Stromal cell of bone marrow (primary cell): Measurements from ENCODE around the gene LMF1.

Experiments used
- DNase-seq: peaks from one replicate; pipeline ENCODE4 v3.0.0-alpha.2; 2012; ENCODE audit warnings: low read depth

Gene LMF1

DNA sequence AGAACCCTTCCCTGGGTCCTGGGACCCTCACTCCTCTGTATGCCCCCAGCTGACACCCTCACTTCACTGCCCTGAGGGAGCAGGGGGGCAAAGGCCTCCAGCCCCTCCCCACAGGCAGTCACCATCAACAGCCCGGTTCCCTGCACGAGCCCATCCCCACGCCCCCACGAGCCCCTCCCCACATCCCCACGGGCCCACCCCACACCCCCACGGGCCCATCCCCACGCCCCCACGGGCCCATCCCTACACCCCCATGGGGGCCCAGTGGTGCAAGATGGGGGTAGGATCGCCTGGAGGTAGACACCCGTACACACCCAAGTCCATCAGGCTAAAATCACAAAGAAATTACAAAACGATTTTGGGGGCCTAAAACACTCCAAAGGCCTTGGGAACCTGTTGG is 42.3 kb downstream of the LMF1 start:
- no peak for DNase-seq

DNA sequence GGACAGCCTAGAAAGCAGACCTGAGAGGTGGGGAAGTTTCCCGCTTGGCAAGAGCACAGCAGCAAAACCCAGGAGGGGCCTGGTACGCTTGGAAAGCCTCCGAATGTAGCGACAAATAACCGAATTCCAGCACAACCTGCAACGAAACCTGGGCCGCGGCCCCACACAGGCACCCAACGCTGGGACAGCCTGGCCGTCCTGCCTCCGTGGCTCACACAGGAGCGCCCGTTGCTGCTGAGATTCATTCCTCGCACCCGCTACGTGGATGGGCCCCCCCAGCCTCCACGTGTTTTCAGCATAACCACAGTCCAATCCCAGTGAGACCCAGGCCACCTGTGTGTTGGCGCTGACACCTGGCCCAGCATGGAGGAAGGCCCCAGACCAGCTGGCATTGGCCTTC is 42.9 kb downstream of the LMF1 start:
- DNase-seq: no peak

DNA sequence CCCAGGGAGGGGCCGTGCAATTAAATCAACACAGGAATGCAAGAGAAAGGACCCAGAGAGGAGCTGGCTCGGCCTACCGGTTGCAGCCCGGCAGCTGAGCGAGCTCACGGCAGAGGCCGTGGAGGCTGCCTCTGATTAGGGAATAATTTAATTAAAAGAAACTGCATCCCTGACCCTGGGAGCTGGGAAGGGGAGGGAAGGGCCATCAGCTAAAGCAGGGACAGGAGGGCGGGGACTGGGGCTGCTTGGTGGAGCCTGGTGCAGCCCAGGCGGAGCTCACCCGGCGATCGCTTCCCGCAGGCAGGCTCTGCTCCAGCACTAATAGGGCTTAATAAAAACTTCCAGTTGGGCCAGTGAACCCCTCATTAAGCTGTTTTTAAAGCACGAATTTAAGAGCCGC is 43.4 kb downstream of the LMF1 start:
- no peak for DNase-seq

DNA sequence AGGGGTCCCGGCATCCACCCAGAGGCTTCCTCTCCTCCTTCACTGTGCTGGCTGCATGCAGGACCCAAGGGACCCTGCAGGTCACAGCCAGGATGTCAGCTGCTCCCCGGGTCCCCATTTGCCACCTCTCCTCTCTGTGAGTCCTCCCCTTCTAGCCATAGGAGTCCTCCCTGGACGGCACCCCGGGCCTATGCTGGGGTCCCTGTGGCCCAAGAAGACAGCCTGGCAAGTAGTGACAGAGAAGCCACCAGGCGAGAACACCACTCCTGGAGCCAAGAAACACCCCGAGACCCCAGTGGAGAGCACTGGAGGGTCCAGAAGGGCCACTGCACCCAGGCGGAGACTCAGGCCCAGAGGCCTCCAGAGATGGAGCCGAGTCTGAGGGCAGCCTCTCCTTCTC is 44.1 kb downstream of the LMF1 start:
- DNase-seq: no peak

DNA sequence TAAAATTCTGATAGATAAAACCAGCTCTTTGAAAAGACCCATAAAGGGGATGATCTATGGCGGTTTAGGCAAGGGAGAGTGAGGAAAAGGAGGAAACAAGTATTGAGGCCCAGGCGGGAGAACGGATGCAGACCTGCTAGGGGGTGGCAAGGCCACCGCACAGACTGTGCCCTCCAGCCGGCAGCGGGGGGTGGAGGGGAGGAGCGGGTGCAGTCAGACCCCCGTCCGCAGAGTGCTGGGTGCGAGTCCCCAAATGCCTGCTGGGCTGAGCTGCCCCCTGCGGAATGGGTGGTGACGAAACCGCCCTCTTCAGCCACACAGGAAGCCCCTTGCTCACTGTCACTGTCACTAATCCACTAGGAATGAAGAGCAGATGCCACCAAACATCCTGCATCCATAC is 46.0 kb downstream of the LMF1 start:
- no peak for DNase-seq

DNA sequence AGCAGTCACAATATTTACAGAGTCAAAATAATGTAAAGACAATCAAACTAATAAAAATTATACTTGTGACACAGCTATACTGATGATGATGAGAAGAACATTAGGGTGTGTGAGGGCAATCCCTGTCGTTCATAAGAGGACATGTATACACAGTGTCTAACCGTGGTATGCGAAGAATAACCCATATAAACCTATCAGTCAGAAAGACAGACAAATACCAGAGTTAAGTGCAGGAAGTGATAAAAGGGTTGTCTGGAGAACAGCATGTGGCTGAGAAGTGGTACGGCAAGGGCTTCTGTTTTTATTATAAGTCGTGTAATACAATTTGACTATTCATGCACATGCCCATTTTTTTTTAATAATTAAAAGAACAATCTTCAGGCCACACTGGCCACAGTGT is 46.7 kb downstream of the LMF1 start:
- DNase-seq: no peak

DNA sequence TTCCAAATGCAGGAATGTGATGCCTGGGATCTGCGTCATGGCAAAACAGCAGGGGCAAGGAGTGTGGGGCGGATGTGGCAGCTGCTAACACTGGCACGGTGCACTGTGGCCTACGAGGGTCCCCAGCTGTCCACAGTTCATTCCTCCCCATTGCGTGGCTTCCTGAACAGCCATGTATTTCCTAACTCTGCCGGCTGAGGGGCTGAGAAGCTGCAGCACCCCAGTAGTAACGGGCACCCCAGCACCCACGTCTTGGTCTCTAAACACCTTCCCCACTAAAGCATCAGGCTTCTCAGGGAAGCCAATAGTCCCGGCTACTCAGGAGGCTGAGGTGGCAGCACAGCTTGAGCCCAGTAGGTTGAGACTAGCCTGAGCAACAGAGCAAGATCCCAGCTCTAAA is 47.6 kb downstream of the LMF1 start:
- no peak for DNase-seq

DNA sequence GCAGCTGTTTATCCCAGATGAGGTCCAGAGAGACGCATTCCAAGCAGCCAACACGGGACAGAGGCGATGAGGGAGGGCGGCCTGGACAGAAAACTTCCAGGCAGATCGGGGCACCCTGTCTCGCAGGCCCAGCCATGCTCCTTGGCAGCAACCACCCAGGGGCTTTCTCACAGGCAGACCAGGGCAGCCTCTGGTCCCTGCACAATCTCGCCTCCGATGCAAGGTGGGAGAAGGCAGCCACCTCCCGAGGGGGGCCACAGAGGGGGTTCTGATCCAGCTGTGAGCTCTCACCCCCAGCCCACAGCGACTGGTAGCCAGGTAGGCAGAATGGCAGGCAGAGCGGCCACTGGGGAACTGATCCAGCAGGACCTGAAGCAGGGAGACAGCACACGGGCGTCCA is 48.7 kb downstream of the LMF1 start:
- no peak for DNase-seq

DNA sequence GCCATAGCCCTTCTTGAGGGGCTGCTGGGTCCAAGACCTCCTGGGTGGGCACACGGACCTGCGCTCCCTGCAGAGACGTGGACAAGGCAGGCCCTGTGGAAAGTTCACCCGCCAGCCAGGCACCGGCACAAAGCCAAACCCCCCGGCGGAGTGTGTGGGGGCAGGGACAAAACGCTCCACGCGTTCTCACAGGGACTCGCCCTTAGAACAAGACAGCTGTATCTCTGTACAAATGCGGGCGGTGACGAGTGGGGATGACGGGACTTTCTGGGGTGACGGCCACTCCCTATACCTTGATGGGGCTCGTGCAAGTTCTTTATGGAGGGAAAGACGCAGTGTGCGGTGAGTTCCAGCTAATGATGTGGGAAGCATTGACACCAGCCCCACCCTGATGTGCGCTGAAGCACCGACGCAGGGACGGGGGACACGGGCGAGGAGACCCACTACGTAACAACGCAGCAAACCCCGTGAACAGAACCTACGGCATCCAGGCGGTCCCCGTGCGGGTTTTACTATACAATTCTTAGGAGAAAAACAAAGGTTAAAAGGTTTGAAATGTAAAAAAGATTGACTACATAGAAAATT is 49.4 kb downstream of the LMF1 start:
- DNase-seq: no peak

DNA sequence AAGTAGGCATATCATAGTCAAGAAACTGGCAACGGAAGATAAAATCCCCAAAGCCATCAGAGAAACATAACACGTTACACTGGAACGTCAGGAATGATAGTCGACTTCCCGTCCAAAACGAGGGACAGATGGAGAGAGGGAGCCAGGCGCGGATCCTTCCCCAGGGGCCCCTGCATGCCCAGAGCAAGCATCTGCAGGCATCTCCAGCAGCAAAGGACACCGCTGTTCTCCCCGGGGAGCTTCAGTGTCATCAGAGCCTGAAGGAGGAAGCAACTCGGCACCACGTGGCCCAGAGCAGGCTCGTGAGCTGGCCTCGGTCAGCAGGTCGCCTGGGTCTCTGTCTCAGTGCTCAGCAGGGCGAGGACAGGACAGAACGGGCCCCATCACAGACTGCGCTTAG is 50.1 kb downstream of the LMF1 start:
- no peak for DNase-seq

DNA sequence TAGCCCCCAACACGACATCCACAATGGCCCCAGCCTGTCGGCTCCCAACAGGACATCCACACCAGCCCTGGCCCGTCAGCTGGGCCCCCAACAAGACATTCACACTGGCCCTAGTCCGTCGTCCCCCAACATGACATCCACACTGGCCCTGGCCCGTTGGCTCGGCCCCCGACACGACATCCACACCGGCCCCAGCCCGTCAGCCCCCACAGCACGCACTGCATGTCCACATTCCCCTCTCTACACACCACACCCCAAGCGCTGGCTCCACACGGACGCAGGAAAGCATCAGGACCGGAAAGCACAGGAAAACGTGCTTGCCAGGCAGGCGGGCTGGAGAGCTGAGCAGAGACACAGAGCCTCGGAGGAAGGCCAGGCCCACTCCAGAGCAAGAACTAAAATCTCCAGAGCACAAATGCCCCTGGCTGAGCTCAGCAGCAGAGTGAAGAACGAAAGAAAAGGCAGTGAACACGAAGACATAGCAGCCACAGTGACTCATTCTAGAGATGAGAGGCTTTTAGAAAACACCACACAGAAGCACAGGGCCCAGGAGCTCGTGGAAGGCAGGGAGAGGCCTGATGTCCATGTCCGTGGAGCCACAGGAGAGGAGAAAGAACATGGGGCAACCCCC is 50.6 kb downstream of the LMF1 start:
- peak; percentile 47 for DNase-seq

DNA sequence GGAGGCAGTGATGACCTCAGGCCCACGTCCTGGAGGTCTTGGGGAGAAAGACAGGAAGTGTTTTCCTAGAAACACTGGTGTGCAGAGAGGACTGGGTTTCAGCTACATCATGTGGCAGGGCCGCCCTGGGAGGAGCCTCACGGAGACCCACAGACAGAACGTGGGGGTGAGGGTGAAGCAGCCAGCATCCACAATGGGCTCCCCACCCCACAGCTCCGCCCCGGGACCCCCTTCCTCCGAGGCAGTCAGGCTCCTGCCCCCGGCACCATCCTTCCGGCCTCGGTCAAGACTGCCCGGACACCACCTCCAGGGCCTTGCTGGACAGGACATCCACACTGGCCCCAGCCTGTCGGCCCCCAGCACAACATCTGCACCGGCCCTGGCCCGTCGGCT is 51.1 kb downstream of the LMF1 start:
- no peak for DNase-seq

DNA sequence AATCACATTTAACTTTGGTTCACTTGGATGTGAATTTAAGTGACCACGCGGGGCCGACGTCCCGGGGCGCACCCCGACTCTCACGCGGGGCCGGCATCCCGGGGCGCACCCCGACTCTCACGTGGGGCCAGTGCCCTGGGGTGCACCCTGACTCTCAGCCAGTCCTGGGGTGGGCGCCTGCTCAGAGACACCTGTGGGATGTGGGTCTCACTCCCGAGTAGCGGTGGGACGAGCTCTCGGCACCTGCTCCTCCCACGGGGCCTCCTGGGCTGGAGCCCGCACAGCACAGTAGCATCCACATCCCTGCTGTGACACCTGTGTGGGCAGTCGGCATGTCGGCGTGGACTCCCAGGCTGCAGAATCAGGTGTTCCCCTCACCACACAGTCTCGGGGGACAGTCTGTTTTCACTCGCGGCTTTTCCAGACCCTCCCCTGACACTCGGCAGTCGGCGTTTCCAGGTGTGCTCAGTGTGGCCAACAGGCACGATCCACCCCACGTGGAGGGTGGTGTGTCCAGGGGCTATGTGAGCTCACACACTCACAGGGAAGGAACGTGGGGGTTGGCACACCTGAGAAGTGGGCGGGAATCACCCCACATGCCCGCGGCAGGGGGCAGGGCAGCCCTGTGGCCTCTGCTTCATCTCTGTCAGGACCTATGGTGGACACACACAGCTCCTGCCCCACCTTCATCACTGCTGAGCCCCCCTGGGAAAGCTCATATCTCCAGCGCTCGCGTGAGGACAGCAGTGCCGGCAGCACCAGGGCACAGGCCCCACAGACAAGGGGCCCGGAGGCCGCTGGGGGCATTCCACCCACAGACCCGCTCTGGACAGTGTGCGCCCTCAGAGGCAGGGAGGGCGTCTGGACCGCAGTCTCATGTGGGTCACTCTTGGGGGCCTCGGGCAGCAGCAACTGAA is 51.8 kb downstream of the LMF1 start:
- no peak for DNase-seq

DNA sequence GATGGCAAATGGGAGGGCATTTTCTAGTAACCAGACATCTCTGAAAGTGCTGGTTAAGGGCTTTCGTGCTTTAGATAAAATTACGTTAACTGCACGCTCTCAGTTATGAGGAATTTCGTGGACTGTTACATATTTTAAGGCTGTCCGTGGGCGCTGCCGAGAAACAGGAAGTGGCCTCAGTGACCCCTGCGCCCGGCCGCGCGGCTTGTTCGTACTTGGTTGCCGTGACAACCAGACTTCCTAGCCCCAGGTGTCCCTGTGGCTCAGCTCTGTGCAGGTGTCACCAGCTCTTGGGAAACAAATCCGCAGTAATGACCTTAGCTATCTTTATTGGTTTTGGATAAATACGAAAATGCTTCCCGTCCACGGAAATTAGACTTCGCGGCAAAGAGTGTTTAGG is 52.7 kb downstream of the LMF1 start:
- no peak for DNase-seq

DNA sequence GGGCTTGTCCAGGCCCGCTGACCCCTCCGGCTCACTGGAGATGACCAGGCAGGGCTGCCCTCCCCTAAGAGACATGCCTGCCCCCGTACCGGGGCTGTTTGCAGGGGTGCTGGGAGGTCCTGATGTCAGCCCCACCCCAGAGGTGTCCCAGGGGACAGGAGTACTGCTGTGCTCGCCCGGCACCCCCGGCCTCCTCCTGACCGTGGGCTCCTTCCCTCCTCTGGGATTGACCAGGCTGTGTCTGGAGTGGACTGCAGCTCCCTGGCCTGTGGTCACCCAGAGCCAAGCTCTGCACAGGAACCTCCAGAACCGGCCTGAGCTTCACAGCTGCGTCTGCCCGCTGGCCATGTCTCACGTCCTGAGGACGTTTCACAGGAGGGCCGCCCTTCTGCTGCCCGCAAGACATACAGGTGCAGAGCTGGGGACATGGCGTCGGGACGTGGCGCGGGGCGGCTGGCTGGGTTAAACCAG is 53.2 kb downstream of the LMF1 start:
- no peak for DNase-seq

DNA sequence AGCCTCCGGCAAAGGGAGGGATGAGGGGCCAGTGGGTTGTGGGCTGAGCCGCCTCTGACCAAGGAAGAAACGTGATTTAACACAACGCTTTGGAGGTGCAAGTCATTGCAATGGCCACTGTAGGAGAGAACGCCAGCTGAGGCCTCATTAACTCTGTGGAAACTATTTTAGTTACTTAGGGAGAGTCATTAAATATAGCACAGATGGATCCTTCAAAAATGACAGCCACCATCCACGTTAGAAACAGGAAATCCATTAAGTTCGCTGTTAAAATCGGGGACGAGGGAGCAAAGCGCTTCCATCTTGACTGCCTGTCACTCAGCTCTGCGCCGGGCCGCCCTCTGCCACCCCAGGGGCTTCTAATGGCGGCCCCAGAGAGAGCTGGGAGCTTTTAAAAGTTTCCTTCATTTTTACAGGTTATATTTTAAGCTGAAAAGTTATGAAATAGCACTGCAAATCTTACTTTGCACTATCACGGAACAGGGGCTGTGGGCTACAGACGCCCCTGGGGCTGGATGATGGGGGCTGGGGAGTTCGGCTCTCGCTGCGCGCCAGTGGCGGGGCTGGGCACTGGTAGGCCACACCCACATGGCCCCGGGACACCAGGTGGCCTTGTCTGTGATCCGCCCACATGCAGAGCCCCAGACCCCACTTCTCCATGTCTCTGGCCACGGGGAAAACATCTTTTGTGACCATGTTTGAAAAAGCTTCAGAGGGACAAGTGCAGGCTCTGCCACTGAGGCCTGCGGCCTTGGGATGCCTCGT is 54.6 kb downstream of the LMF1 start:
- no peak for DNase-seq

DNA sequence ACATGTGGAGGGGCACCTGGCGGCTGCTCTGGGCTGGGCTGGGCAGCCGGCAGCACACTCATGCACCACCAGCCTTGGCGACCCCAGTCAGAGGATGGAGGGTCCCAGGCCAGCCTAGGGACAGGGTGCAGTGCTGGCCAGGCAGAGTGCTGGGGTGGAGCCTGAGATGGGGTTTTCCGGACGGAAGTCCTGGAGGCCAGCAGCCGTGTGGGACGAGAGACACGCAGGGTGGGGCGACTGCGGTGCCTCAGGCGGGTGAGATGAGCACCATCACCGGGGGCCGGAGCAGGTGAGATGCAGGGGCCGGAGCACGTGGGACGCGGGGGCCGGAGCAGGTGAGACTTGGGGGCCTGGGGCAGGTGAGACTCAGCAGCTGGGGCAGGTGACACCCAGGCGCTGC is 55.2 kb downstream of the LMF1 start:
- DNase-seq: no peak

DNA sequence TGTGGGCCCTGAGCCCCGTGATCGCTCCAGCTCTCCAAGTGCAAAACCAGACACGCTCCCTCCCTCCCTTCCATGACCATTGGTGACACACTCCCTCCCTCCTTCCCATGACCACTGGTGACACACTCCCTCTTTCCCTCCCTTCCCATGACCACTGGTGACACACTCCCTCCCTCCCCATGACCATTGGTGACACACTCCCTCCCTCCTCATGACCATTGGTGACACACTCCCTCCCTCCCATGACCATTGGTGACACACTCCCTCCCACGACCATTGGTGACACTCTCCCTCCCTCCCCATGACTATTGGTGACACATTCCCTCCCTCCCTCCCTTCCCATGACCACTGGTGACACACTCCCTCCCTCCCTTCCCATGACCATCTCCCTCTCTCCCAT is 56.3 kb downstream of the LMF1 start:
- DNase-seq: no peak

DNA sequence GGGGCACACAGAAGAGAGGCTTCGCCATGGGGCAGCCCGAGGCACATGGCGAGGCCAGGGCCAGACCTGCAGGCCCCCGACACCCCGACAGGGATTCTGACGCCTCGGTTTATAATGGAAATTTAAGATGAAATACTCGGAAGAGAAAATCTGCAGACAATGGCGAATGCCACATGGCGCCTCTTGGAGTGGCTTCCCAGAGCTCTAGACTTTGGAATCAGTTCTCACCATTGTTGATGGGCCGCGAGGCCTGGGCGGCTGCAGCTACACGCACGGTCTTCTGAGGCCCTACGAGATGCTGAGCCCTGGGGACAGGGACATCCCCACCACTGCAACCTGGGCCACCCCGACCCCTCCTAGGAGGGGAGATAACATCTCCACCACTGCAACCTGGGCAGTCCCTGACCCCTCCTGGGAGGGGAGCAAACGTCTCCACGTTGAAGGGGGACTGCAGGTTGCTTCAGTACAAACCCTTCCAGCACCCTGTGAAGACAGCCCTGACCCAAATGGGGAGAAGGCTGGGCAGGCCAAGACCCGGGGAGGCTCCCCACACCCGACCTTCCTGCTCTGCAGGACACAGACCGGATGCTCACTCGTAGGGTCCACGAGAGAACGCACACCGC is 56.9 kb downstream of the LMF1 start:
- DNase-seq: no peak

DNA sequence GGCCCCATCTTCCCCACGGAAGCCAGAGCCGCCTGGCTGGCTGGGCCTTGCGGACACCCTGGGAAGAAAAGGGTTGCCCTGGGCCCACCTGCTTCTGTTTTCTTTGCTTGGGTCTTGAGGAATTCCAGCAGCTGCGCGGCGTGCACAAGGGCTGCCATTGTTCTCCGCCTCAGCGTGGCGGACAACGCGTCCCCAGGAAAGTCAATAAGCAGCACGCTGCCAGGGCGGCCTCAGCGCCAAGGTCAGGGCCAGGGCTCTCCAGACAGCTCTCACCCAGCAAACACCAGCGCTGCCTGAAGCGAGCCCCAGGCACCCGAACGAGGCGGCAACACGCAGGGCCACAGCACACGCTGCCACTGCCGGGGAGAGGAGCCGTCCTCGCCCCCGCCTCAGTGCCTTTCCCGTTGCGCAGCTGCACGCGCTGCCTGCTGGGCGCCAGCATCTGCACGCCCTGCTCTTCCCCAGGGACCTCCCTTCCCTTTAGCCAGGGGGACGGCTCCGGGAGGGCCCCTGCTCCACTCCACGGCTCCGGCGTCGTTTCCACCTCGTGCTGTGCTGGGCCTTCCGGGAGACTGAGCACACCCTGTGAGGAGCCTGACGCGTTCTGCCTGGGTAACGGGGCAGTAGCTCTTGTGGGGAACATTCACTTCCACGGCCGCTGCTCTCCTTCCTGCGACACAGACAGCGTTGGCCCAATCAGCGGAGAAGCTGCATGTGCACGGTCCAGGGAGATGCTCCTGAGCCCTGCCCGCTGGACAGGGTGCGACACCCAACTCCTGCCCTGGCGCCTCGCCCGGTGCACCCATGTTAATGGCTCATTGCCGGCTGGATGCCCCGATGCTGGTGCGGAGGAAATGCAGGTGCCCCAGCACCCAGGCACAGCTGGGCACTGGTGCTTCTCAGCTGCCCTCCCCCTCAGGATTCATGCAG is 57.8 kb downstream of the LMF1 start:
- DNase-seq: no peak

DNA sequence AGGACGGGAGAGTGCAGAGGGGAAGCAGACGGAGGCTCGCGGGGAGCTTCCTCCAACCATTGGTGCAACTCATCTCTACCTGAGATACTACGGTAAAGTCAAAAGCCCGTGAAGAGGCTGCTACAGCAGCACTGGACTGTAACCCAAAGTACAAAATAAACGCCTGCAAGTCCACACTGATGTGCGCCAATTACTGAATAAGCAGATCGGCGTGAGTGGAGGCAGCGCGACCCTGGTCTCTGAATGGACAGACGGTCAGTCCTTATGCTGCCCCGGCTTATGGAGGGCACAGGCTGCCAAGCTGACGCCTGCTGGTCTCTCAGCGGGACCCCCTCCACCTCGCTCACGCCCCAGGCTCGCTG is 58.5 kb downstream of the LMF1 start:
- DNase-seq: no peak
